SU-DHL-6 (cell line): ENCODE results near the gene CLSTN3.

ENCODE experiments used
- CTCF ChIP-seq: fragments of 200-600 bp; sonication (generic); IDR thresholded peaks from one replicate; pipeline ENCODE4 v1.5.1; 2017; ENCODE audit warnings: antibody characterized with exemption, mild to moderate bottlenecking, low read length, moderate library complexity; ENCODE audit not compliant: insufficient read depth, poor library complexity, severe bottlenecking
- EZH2phosphoT487 ChIP-seq: fragments of 200-600 bp; sonication (generic), shearing (Covaris generic); conservative IDR thresholded peaks from 2 replicates; pipeline ENCODE4 v1.6.1; 2018; ENCODE audit warnings: mild to moderate bottlenecking, antibody characterized with exemption, low read length, moderate library complexity, mixed read lengths

- TF ChIP-seq CTCF (no peak), EZH2phosphoT487 (no peak)
These were observed 16.2 kb upstream of the CLSTN3 start for GRCh38 chr12:7114008-7114407.
